IMR-90 (cell line): ENCODE results near the gene ZBTB45.

Experiments
- CTCF ChIP-seq: conservative IDR thresholded peaks from 2 replicates; pipeline ENCODE4 v1.5.1; 2012; ENCODE audit warnings: mild to moderate bottlenecking, low read depth, low read length, improper control_type of control experiment
- MAFK ChIP-seq: IDR thresholded peaks from 2 replicates; pipeline ENCODE4 v1.6.1; 2012; ENCODE audit warnings: low read depth, low read length, improper control_type of control experiment
- POLR2A ChIP-seq: IDR thresholded peaks from 2 replicates; pipeline ENCODE4 v1.6.1; 2012; ENCODE audit warnings: mild to moderate bottlenecking, low read depth, low read length
- SMC3 ChIP-seq: fragments of 150-350 bp; IDR thresholded peaks from 2 replicates; pipeline ENCODE4 v1.6.1; 2016; ENCODE audit warnings: low read depth, mild to moderate bottlenecking, antibody characterized with exemption, low read length, moderate library complexity

- TF ChIP-seq CTCF: no peak
- TF ChIP-seq POLR2A: no peak
- TF ChIP-seq SMC3: no peak
- no peak for TF ChIP-seq MAFK
Measured at GRCh38 chr19:58562122-58563033, 42.8 kb upstream of the ZBTB45 start.
